ENCODE results near the gene PLCL1. TPM values are rescaled to one million over a fixed set of nuclear protein-coding genes. Genes with fewer than 3 reads are reported as not detected.

Gene PLCL1
- total and polyA plus RNA-seq, 10 of the 15 experiments (the other 5 are each of a cell fraction or from before 2014, with no cell fraction given) = 0.03 to 1.5 (median 0.22) TPM

DNA sequence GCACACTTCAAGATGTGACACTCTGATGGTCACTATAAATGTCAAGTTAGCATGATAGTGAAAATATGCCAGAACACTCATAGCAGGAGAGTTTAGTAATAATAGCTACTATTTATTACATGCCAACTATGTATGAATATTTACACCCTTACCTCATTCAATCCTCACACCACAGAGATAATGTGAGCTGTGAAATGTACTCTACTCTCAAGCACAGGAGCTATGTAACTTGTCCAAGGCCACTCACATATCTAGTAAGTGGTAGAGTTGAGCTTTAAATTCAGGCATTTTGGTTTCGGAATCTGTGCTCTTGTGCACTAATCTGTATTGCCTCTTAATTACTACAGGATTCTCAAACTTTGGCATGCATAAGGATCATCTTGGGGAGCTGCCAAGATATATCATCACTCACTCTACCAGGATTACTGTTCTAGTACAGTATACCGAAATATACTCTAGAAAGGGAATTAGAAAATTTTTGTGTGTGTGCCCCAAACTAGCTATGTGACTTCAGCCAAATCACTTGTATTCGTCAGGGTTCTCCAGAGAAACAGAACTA lies 154.3 kb downstream of the PLCL1 start:
- intact Hi-C loops (cut with micrococcal nuclease; ENCODE audit: unreplicated experiment) = no loop called here
- H4K20me1 ChIP-seq (ENCODE audit: control insufficient read depth, insufficient read depth) = no peaks in the 10 kb centered on the region
- 33% methylated on average over 3 of the region's 3 CpGs for WGBS (ENCODE audit: insufficient coverage, insufficient replicate concordance, low lambda C conversion rate, missing lambda C conversion rate)

More for the DNA sequence above, 154.3 kb downstream of the PLCL1 start:
- H3K4me2 ChIP-seq (ENCODE audit: control insufficient read depth, insufficient read depth) = no peak overlapping the region
- no TSS peak for BruUV-seq (replicated peaks)
- no peak overlapping the region for H3K27ac ChIP-seq (ENCODE audit: control insufficient read depth, insufficient read depth)
- no peaks in the 10 kb centered on the region for H3K27me3 ChIP-seq (replicated peaks in 1 of 2; ENCODE audit: control insufficient read depth in 2 of 2, insufficient read depth in 2 of 2, low read length in 1 of 2)
- no peaks in the 10 kb centered on the region for H3K79me2 ChIP-seq (ENCODE audit: control insufficient read depth, insufficient read depth, low read length)
- ChIA-PET CTCF (interaction anchor here (0.6 to 1.5 kb wide), 4 partner anchors 9 to 111 kb away, joined by 3 to 4 read pairs (median 3); no protein-coding TSS in a partner anchor), RAD21 (ENCODE audit: unreplicated experiment) (interaction anchor here (1.0 to 4.2 kb wide), 2 partner anchors 12 to 26 kb away, joined by 3 to 25 read pairs; no protein-coding TSS in a partner anchor), SMC1A (ENCODE audit: uncharacterized antibody, unreplicated experiment) (interaction anchor here (0.7 to 5.6 kb wide), 9 partner anchors 12 to 137 kb away, joined by 3 to 23 read pairs (median 5); no protein-coding TSS in a partner anchor), POLR2A (interaction anchor here (1.2 kb wide), 1 partner anchor 148 kb away, joined by 4 read pairs; no protein-coding TSS in a partner anchor)
- peak; percentile 36; the same call in 2 of the 3 replicates for ATAC-seq
- in situ Hi-C loops (cut with MboI) = no loop called here
- no peak overlapping the region for H2AFZ ChIP-seq (ENCODE audit: control insufficient read depth, low read depth, low read length)
- no peak for DNase-seq (ENCODE audit: low read depth, low spot score)
- H3K4me1 ChIP-seq (ENCODE audit: control insufficient read depth, insufficient read depth, low read length) = no peaks in the 10 kb centered on the region
- no peak for TF ChIP-seq MEF2A (IDR thresholded peaks at IDR 0.05; ENCODE audit: insufficient read depth, low read depth, low read length)
- no peak for TF ChIP-seq SUPT20H (IDR thresholded peaks at IDR 0.05; ENCODE audit: borderline replicate concordance, control insufficient read depth, low read depth, low read length)
- TF ChIP-seq, protein P1, sequence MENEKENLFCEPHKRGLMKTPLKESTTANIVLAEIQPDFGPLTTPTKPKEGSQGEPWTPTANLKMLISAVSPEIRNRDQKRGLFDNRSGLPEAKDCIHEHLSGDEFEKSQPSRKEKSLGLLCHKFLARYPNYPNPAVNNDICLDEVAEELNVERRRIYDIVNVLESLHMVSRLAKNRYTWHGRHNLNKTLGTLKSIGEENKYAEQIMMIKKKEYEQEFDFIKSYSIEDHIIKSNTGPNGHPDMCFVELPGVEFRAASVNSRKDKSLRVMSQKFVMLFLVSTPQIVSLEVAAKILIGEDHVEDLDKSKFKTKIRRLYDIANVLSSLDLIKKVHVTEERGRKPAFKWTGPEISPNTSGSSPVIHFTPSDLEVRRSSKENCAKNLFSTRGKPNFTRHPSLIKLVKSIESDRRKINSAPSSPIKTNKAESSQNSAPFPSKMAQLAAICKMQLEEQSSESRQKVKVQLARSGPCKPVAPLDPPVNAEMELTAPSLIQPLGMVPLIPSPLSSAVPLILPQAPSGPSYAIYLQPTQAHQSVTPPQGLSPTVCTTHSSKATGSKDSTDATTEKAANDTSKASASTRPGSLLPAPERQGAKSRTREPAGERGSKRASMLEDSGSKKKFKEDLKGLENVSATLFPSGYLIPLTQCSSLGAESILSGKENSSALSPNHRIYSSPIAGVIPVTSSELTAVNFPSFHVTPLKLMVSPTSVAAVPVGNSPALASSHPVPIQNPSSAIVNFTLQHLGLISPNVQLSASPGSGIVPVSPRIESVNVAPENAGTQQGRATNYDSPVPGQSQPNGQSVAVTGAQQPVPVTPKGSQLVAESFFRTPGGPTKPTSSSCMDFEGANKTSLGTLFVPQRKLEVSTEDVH (IDR thresholded peaks at IDR 0.05; ENCODE audit: low read depth, partially characterized antibody) = no peak
- TF ChIP-seq ESRRA (IDR thresholded peaks at IDR 0.05; ENCODE audit: low read length) = no peak
- no peak for TF ChIP-seq SREBF2 (IDR thresholded peaks at IDR 0.05; ENCODE audit: low read length)
- no peak for TF ChIP-seq POLR2AphosphoS5 (IDR thresholded peaks at IDR 0.05; ENCODE audit: low read length)
- no peak for TF ChIP-seq ZNF24 (IDR thresholded peaks at IDR 0.05)
- H3K36me3 ChIP-seq (ENCODE audit: control insufficient read depth in 2 of 2, insufficient read depth in 2 of 2, low read length in 1 of 2) = no peaks in the 10 kb centered on the region
- no peak for FAIRE-seq
- no peaks in the 10 kb centered on the region for H3K9me3 ChIP-seq (replicated peaks; ENCODE audit: control insufficient read depth, insufficient read depth, low read length)
- no peak overlapping the region for H3K9ac ChIP-seq (ENCODE audit: control insufficient read depth, insufficient read depth, low read length)
- H3K4me3 ChIP-seq = no peak overlapping the region
